ENCODE measurements around the gene SLAIN2. TPM values are rescaled to one million over a fixed set of nuclear protein-coding genes. Genes with fewer than 3 reads are reported as not detected.
"Not testable (repeated sequence)": the region's sequence is repeated elsewhere in the genome, so short reads cannot be mapped to it uniquely, and the experiment has no call there.

SLAIN2 gene
- total RNA-seq, 1 experiment from 2014 or later: 12.5 TPM

GRCh38 chr4:48308901-48309300 lies 32.4 kb upstream of the SLAIN2 start:
- no peaks in the 10 kb centered on the region for H4K20me1 ChIP-seq (ENCODE audit: low read length)
- CTCF ChIA-PET: no interaction called here
- no peaks in the 10 kb centered on the region for H3K9me2 ChIP-seq (replicated peaks; ENCODE audit: low read length)
- H3K9me3 ChIP-seq (ENCODE audit: low read length): no peaks in the 10 kb centered on the region
- H3K36me3 ChIP-seq (ENCODE audit: low read depth, low read length): no peaks in the 10 kb centered on the region
- no peak for ATAC-seq
- DNase-seq: no peak
- POLR2A ChIA-PET (ENCODE audit: unreplicated experiment): interaction anchor here (0.5 to 0.6 kb wide), 3 partner anchors 31 to 186 kb away, joined by 4 to 7 read pairs (median 6); no protein-coding TSS in a partner anchor
- no peak overlapping the region for H2AFZ ChIP-seq (ENCODE audit: low read length)
- H3K79me2 ChIP-seq (ENCODE audit: low read length): no peaks in the 10 kb centered on the region
- H3F3A ChIP-seq (ENCODE audit: low read length, unreplicated experiment): no peaks in the 10 kb centered on the region
- no peak overlapping the region for H3K27ac ChIP-seq (ENCODE audit: low read length)
- no peak overlapping the region for H3K9ac ChIP-seq (ENCODE audit: low read length)
- no peaks in the 10 kb centered on the region for H3K27me3 ChIP-seq (ENCODE audit: low read length)
- no peaks in the 10 kb centered on the region for H3K4me1 ChIP-seq (ENCODE audit: insufficient read depth, low read length)
- no peak overlapping the region for H3K4me3 ChIP-seq (ENCODE audit: low read length)
- no peak for TF ChIP-seq CTCF (conservative IDR thresholded peaks at IDR 0.05; ENCODE audit: low read depth, low read length)
- no peak for TF ChIP-seq EZH2phosphoT487 (IDR thresholded peaks at IDR 0.05; ENCODE audit: borderline replicate concordance, low read length)
- TF ChIP-seq EZH2 (IDR thresholded peaks at IDR 0.05; ENCODE audit: low read length, unreplicated experiment): no peak
- intact Hi-C loops (cut with micrococcal nuclease): loop anchor here (10.0 kb wide), 1 partner anchor 106 kb away; no protein-coding TSS in a partner anchor
- no TSS peak for BruUV-seq (replicated peaks)
- no peak overlapping the region for H3K4me2 ChIP-seq (ENCODE audit: low read length)

- Histone ChIP-seq H3K27me3 (ENCODE audit: low read length) (no peaks in the 10 kb centered on the region), H3K4me3 (ENCODE audit: low read length) (no peak overlapping the region), H3K9me2 (replicated peaks; ENCODE audit: low read length) (no peaks in the 10 kb centered on the region), H3K9ac (ENCODE audit: low read length) (no peak overlapping the region), H3K79me2 (ENCODE audit: low read length) (no peaks in the 10 kb centered on the region), H4K20me1 (ENCODE audit: low read length) (no peaks in the 10 kb centered on the region), H3K9me3 (ENCODE audit: low read length) (no peaks in the 10 kb centered on the region), H3K4me1 (ENCODE audit: insufficient read depth, low read length) (no peaks in the 10 kb centered on the region), H3K4me2 (ENCODE audit: low read length) (no peak overlapping the region), H3K36me3 (ENCODE audit: low read depth, low read length) (no peaks in the 10 kb centered on the region), H3K27ac (ENCODE audit: low read length) (no peak overlapping the region), H2AFZ (ENCODE audit: low read length) (no peak overlapping the region), H3F3A (ENCODE audit: low read length, unreplicated experiment) (no peaks in the 10 kb centered on the region)
- no peak for TF ChIP-seq EZH2 (IDR thresholded peaks at IDR 0.05; ENCODE audit: low read length, unreplicated experiment)
- TF ChIP-seq EZH2phosphoT487 (IDR thresholded peaks at IDR 0.05; ENCODE audit: borderline replicate concordance, low read length): no peak
- TF ChIP-seq CTCF (conservative IDR thresholded peaks at IDR 0.05; ENCODE audit: low read depth, low read length): no peak
- no TSS peak for BruUV-seq (replicated peaks)
- ChIA-PET POLR2A (ENCODE audit: unreplicated experiment) (no interaction called here), CTCF (no interaction called here)
- DNase-seq (no peak), ATAC-seq (no peak)
- intact Hi-C loops (cut with micrococcal nuclease): no loop called here
These were observed 29.4 kb upstream of the SLAIN2 start for GRCh38 chr4:48311896-48312295.

GRCh38 chr4:48314746-48315145 lies 26.6 kb upstream of the SLAIN2 start:
- H3K9ac ChIP-seq (ENCODE audit: low read length); H4K20me1 ChIP-seq (ENCODE audit: low read length); H3K27ac ChIP-seq (ENCODE audit: low read length); intact Hi-C loops (cut with micrococcal nuclease); H2AFZ ChIP-seq (ENCODE audit: low read length); H3K27me3 ChIP-seq (ENCODE audit: low read length); DNase-seq; H3F3A ChIP-seq (ENCODE audit: low read length, unreplicated experiment); BruUV-seq (replicated peaks); H3K4me2 ChIP-seq (ENCODE audit: low read length); H3K4me1 ChIP-seq (ENCODE audit: insufficient read depth, low read length); H3K36me3 ChIP-seq (ENCODE audit: low read depth, low read length); H3K9me2 ChIP-seq (replicated peaks; ENCODE audit: low read length); CTCF ChIA-PET; H3K79me2 ChIP-seq (ENCODE audit: low read length); H3K4me3 ChIP-seq (ENCODE audit: low read length); POLR2A ChIA-PET (ENCODE audit: unreplicated experiment); H3K9me3 ChIP-seq (ENCODE audit: low read length); ATAC-seq: not testable (repeated sequence)
